Heart left ventricle (tissue), 13 donors: ENCODE measurements around the gene UGDH.

Experiments
- POLR2A ChIP-seq, 2 donors: fragments of 450-650 bp; IDR thresholded peaks; one replicate each; pipeline ENCODE4 v1.6.1; 2017; ENCODE audit warnings: antibody characterized with exemption in 2 of 2, mild to moderate bottlenecking in 2 of 2, moderate library complexity in 2 of 2
- TF ChIP-seq, protein P1 (sequence below), 12 donors: fragments of 200-600 bp; sonication (generic) in 4 of 12; IDR thresholded peaks; one replicate each; pipeline versions ENCODE4 v1.5.0 to v1.8.0; 2018 to 2022; ENCODE audit warnings: antibody characterized with exemption in 12 of 12, mild to moderate bottlenecking in 5 of 12
- donor health status: ischemic (EF 13 %, LVEDD 7.1; RV severe dilation, severe dysfunction).
- donor health status: DM: no; HTN: yes; CAD: no.
- donor health status: DM: no; HTN: no; CAD: no.
- donor health status: ischemic (EF 25% LVEDD 6.9; RV normal size, moderate dysfunction).
- donor health status: ischemic (EF 25% LVEDD 5.7; RV mildly dilated, moderate dysfunction).
- donor health status: ischemic (EF 35%, LVEDD 5.7; RV mildly dilated, moderate dysfunction).
- donor health status: nonischemic (EF 11% LVEDD 7.7; RV severe dilation, severe dysfunction).
- donor health status: DM: yes; HTN: yes; CAD: no.
- donor health status: PGD.
- donor health status: ischemic (EF 29% LVEDD 5.4; RV normal size, mild dysfunction).
- donor health status: nonischemic (EF 23%, LVEDD 6.1; RV moderate dilation, normal function).

GRCh38 chr4:39484582-39485272, 42.5 kb downstream of the UGDH start:
- TF ChIP-seq, protein P1, sequence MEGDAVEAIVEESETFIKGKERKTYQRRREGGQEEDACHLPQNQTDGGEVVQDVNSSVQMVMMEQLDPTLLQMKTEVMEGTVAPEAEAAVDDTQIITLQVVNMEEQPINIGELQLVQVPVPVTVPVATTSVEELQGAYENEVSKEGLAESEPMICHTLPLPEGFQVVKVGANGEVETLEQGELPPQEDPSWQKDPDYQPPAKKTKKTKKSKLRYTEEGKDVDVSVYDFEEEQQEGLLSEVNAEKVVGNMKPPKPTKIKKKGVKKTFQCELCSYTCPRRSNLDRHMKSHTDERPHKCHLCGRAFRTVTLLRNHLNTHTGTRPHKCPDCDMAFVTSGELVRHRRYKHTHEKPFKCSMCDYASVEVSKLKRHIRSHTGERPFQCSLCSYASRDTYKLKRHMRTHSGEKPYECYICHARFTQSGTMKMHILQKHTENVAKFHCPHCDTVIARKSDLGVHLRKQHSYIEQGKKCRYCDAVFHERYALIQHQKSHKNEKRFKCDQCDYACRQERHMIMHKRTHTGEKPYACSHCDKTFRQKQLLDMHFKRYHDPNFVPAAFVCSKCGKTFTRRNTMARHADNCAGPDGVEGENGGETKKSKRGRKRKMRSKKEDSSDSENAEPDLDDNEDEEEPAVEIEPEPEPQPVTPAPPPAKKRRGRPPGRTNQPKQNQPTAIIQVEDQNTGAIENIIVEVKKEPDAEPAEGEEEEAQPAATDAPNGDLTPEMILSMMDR (IDR thresholded peaks at IDR 0.05), result no peak
- TF ChIP-seq POLR2A (IDR thresholded peaks at IDR 0.05), result no peak
